Mesodermal cell (in vitro differentiated cells): ENCODE results near the gene WDR70.

Experiments used
- H3K27ac ChIP-seq: 2 replicates; pipeline ENCODE4 v1.7.0; 2013; ENCODE audit warnings: mild to moderate bottlenecking, low read depth, low read length, moderate library complexity; ENCODE audit not compliant: severe bottlenecking
- H3K36me3 ChIP-seq: 2 replicates; pipeline ENCODE4 v1.7.1; 2013; ENCODE audit warnings: mild to moderate bottlenecking, low read length, moderate library complexity; ENCODE audit not compliant: control insufficient read depth, insufficient read depth
- H3K4me1 ChIP-seq: one replicate; pipeline ENCODE4 v1.7.1; 2013; ENCODE audit warnings: mild to moderate bottlenecking, low read length; ENCODE audit not compliant: insufficient read depth, control insufficient read depth, poor library complexity, severe bottlenecking
- H3K4me3 ChIP-seq: 2 replicates; pipeline ENCODE4 v1.7.0; 2013; ENCODE audit warnings: low read length, control low read depth, mild to moderate bottlenecking; ENCODE audit not compliant: insufficient read depth, poor library complexity, severe bottlenecking; ENCODE audit errors: extremely low read depth
- H3K9me3 ChIP-seq: 2 replicates; pipeline ENCODE4 v1.7.1; 2013; ENCODE audit warnings: mild to moderate bottlenecking, low read length, moderate library complexity; ENCODE audit not compliant: control insufficient read depth
- WGBS, 2 experiments: methylation state at CpG; one replicate each; pipeline ENCODE4 v1.1.5; 2013; ENCODE audit warnings: missing lambda C conversion rate in 2 of 2; ENCODE audit not compliant: insufficient coverage in 2 of 2; 5-methylcytosine and 5-hydroxymethylcytosine counted together

WDR70 gene

DNA sequence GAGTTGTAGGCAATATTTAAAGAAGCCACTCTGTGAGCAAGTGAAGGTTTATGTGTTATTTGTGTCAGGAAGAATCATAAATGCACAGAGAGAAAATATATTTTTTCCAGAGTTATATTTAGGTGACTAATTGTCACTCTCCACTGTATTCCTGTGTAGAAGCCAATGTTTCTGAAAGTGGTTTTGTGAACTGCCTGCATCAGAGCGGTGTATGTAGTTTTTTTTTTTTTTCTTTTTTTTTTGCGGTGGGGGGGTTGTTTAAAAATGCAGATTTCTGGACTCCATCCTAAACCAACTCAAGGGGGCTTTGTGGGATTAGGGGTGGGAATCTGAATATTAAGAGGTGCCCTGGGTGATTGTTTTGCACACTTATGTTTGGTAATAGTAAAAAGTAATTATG lies 357.3 kb downstream of the WDR70 start:
- Histone ChIP-seq H3K36me3 (no peaks in the 10 kb centered on the region), H3K4me1 (no peaks in the 10 kb centered on the region), H3K4me3 (no peak overlapping the region), H3K27ac (no peak overlapping the region), H3K9me3 (no peaks in the 10 kb centered on the region)
- WGBS, 2 experiments, result no CpG with 5 or more reads among the region's 2 CpGs

DNA sequence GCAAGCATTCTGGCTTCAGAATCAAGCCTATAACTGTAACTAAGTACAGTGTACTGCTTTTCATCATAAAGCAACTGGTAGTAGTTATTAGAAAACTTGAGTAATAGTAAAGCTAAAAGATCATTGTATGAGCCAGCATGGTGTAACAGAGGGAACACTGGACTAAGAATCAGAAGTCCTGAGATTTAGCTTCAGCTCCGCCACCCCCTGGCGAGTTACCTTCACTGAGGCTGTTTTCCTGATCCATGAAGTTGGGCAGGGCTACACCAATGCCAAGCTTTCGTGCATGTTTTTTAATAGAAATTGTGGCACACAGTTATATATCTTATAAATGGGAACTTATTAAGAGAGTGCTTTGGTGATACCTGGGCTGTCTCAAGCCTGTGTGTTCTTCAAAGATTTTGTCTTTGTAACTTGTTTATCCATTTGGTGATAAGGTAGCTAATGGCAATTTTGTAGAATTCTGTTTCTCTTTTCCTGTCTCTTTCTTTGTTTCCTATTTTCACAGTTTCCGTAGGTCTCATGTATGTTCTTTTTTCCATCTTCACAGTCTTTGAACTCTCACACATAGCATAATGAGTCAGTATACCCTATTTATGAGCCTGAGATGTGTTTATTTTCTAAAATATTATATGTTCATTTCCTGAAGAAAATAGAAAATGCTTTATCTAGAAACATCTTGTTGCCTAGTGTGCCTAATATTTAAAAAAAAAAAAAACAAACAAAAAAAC lies 358.4 kb downstream of the WDR70 start:
- no peak overlapping the region for H3K4me3 ChIP-seq
- no peaks in the 10 kb centered on the region for H3K4me1 ChIP-seq
- H3K27ac ChIP-seq, result no peak overlapping the region
- H3K9me3 ChIP-seq, result no peaks in the 10 kb centered on the region
- no peaks in the 10 kb centered on the region for H3K36me3 ChIP-seq
- WGBS, 2 experiments, result 100% methylated on average over 2 to 3 of the region's 4 CpGs

DNA sequence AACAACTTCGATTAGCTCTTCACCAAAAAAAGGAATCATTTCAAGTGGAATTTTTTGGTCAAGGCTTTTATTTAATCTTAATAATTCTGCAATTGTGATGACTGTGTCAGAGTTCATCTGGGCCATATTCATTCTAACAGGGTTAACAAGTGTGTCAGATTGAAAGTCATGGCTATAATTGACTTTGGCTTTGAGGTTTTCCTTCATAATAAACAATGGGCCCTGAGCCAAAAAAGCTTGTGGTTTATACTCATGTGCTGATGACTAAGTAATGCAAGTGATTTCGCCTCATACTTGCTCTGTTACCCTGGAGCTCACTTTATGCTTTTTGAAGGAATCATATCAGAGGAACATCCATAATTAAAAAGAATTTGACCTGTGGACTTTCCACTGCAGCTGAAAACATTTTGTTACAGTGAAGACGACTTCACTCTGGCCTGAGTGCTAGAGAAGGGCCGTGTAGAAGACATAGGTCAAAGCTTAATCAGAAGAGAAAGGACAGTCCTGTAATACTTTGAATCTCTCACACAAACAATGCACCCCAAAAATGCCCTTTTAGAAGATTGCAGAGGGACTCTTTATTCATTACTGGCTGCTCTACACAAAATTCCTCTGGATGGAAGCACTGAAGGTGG lies 359.1 kb downstream of the WDR70 start:
- Histone ChIP-seq H3K4me3 (no peak overlapping the region), H3K4me1 (no peaks in the 10 kb centered on the region), H3K9me3 (no peaks in the 10 kb centered on the region), H3K27ac (no peak overlapping the region), H3K36me3 (no peaks in the 10 kb centered on the region)
- 88% methylated on average over 2 of the region's 4 CpGs; no CpG with 5 or more reads in 1 of the 2 experiments for WGBS, 2 experiments

DNA sequence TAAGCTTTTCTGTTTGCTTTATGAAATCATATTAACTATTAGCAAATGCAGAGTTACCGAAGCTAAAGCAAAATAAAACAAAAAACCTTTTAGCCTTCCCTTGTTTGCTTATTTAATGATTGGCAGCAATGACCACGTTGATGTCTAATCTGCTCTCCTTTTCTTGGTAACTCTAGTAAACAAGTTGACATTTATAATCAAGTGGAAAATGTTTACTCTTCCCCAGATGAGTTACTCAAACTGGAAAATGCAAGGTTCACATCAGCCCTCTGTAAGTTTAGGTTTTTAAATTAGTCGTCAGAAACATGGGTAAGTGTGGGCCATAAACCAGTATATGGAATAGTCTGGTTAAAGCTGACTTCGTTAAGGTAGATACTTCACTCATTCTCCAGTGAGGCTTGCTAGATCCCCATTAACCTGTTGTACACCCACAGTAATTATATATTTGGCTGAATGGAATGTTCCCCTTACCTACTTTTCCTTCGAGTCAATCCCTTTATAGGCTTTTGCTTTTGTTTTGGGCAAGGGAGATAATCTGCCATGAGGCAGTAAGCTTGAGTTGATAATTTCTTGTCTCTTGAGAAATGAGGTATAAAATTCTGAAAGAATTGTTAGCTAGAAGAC lies 359.9 kb downstream of the WDR70 start:
- peaks cover 2% of the 10 kb centered on the region for H3K36me3 ChIP-seq
- H3K27ac ChIP-seq, result no peak overlapping the region
- H3K4me3 ChIP-seq, result no peak overlapping the region
- no peaks in the 10 kb centered on the region for H3K9me3 ChIP-seq
- no peaks in the 10 kb centered on the region for H3K4me1 ChIP-seq
- 62 to 100% methylated on average over 2 of the region's 5 CpGs for WGBS, 2 experiments

DNA sequence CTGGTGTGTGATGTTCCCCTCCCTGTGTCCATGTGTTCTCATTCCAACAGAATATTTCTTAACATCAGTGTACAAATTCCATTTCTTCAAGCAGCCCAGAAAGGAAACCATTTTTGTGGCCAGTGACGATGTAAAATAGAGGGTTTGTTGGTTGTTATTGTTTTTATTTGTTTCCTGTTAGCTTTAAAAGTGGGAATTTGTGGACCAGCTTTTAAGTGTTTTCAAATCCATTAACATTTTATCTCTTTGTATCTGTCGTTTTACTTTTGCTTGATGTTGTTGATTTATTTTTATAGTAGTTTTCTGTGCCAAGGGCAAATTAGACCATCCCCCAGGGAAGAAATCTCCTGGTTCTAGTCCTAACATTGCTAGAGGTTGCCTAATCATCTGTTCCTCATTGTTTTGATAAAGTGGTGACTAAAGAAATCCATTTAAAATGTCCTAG lies 360.7 kb downstream of the WDR70 start:
- WGBS, 2 experiments, result no CpG with 5 or more reads among the region's 2 CpGs
- Histone ChIP-seq H3K27ac (no peak overlapping the region), H3K36me3 (peaks cover 6% of the 10 kb centered on the region), H3K9me3 (no peaks in the 10 kb centered on the region), H3K4me3 (no peak overlapping the region), H3K4me1 (no peaks in the 10 kb centered on the region)

DNA sequence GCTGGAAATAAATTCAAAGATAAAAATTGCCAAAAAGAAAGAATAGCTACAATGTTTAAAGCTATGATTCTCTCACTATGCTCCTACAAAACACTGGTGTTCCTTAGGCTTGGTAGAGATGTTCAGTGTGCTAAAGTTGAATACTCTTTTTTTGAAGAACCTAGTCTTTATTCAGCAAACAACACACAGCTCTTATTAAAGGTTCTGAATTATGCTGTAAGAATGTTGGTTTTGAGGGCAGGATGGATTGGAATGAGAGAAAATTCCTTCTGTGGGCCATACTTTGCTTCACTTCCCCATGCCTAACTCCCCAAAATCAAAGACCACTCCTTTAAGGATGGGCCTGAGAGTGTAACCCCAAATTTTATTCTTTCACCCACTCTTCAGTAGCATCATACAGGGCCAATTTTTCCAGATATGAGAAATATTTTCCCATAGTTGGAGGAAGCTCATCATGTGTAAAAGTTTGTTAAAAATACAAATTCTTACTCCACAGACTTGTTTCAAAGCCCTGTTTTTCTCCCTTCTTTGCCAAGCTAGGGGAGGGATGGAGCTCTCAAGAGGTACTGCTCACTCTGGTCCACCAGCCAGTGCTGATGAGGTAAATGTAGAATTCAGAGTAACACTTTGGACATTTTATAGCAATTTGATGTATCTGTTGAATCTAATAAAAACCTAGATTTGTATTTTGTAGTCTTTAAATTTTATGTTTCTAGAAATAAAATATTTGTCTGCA lies 361.4 kb downstream of the WDR70 start:
- no peaks in the 10 kb centered on the region for H3K4me1 ChIP-seq
- H3K27ac ChIP-seq, result no peak overlapping the region
- peaks cover 6% of the 10 kb centered on the region for H3K36me3 ChIP-seq
- no peaks in the 10 kb centered on the region for H3K9me3 ChIP-seq
- no peak overlapping the region for H3K4me3 ChIP-seq

DNA sequence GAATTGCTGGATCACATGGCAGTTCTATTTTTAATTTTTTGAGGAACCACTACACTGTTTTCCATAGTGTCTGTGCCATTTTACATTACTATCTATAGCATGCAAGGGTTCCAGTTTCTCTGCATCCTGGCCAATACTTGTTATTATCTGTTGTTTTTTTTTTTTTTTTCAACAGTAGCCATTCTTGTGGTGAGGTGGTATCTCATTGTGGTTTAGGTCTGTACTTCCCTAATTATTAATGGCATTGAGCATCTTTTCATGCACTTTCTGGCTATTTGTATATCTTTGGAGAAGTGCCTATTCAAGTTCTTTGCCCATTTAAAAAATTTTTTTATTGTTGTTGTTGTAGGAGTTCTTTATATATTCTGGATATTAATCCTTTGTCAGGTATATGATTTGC lies 363.0 kb downstream of the WDR70 start:
- no peaks in the 10 kb centered on the region for H3K4me1 ChIP-seq
- no peaks in the 10 kb centered on the region for H3K9me3 ChIP-seq
- H3K36me3 ChIP-seq, result peaks cover 6% of the 10 kb centered on the region
- H3K27ac ChIP-seq, result no peak overlapping the region
- no peak overlapping the region for H3K4me3 ChIP-seq

DNA sequence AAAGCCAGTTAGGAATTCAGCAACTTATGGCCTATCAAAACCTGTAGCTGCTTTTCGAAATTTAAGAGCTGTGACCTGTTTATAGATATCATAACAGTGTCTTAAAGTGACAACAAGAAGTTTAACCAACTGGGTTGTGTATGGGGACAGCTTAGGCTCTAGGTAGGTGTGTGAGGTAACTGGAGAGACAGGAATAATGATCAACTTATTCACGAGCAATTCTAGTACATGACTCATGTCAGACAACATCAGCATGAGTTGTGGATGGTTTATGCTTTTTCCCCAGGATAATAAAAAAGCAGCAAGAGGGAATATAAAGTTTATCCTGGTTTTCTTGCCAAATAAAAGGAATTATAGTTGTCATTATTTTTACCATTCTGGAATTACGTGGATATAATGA lies 372.1 kb downstream of the WDR70 start:
- Histone ChIP-seq H3K36me3 (peaks cover 3% of the 10 kb centered on the region), H3K4me3 (no peak overlapping the region), H3K27ac (no peak overlapping the region), H3K4me1 (no peaks in the 10 kb centered on the region), H3K9me3 (no peaks in the 10 kb centered on the region)
- 92 to 100% methylated on average over 1 to 2 of the region's 3 CpGs for WGBS, 2 experiments

DNA sequence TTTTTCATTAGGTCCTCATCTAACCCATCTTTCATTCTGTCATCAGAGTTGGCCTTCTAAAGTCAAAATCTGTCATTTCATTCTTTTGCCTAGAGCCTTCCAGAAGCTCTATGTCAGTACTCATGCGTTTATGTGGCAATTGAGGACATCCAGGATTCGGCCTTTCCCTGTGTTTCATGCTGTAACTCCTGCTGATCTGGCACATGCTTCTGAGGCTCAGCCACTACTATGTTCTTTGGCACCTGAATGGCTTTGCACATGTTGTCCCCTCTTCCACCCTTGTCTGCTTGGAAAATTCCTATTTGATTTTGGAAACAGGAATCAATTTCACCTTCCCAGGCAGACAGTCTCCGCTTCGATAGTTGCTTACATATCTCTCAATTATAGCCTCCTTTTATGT lies 375.9 kb downstream of the WDR70 start:
- Histone ChIP-seq H3K27ac (no peak overlapping the region), H3K4me1 (no peaks in the 10 kb centered on the region), H3K9me3 (no peaks in the 10 kb centered on the region), H3K36me3 (peaks cover 6% of the 10 kb centered on the region), H3K4me3 (no peak overlapping the region)
- WGBS, 2 experiments, result 92 to 96% methylated on average over 2 of the region's 4 CpGs

DNA sequence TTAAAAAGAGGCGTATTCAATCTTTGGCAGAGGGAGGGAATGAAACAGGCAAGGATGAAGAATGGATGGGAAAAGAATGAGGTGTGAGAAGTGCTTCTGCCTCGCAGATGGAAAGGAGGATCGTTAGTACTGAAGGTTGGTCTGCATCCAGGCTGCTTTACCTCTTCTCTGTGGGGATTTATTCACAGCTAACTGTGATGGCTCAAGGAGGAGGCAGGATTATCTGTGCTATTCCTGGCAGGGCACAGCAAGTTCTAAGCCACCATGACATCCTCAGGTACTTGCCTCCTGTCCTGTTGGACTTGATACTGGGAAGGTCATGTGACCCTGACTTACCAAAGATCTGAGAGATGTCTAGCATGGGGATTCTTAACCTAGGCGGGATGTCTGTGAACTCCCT lies 376.5 kb downstream of the WDR70 start:
- H3K4me1 ChIP-seq, result no peaks in the 10 kb centered on the region
- H3K9me3 ChIP-seq, result no peaks in the 10 kb centered on the region
- H3K27ac ChIP-seq, result no peak overlapping the region
- WGBS, 2 experiments, result 93% methylated on average over 4 of the region's 4 CpGs
- H3K4me3 ChIP-seq, result no peak overlapping the region
- H3K36me3 ChIP-seq, result peaks cover 6% of the 10 kb centered on the region
